ENCODE data around the gene ATP11C. TPM values are rescaled to one million over a fixed set of nuclear protein-coding genes. Genes with fewer than 3 reads are reported as not detected.
"Not testable (repeated sequence)": the region's sequence is repeated elsewhere in the genome, so short reads cannot be mapped to it uniquely, and the experiment has no call there.

Gene ATP11C
- total RNA-seq, 4 donors from 2014 or later = 16.3 to 26.6 (median 18.4) TPM

DNA sequence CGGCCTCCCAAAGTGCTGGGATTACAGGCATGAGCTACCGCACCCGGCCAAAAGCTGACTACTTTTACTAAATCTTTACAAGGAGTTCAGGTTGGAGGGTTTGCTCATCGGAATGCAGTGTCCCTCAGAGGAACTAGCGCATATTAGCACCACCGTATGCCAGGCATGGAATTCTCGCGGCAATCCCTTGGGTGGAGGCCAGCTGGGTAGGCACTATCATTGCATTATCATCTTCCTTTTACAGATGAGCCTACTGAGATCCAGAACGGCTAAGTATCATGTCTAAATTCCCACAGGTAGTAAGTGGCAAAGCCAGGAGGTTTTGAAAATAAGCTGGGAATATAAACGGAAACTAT lies 38.5 kb upstream of the ATP11C start:
- Histone ChIP-seq H3K27ac (no peak overlapping the region), H3K27me3 (no peaks in the 10 kb centered on the region), H3K9me3 (no peaks in the 10 kb centered on the region), H3K4me1 (no peaks in the 10 kb centered on the region), H3K4me3 (no peak overlapping the region), H3K36me3 (no peaks in the 10 kb centered on the region)
- TF ChIP-seq POLR2AphosphoS5 (IDR thresholded peaks at IDR 0.05) = no peak
- no peak for TF ChIP-seq POLR2A (IDR thresholded peaks at IDR 0.05)
- TF ChIP-seq, protein P1, sequence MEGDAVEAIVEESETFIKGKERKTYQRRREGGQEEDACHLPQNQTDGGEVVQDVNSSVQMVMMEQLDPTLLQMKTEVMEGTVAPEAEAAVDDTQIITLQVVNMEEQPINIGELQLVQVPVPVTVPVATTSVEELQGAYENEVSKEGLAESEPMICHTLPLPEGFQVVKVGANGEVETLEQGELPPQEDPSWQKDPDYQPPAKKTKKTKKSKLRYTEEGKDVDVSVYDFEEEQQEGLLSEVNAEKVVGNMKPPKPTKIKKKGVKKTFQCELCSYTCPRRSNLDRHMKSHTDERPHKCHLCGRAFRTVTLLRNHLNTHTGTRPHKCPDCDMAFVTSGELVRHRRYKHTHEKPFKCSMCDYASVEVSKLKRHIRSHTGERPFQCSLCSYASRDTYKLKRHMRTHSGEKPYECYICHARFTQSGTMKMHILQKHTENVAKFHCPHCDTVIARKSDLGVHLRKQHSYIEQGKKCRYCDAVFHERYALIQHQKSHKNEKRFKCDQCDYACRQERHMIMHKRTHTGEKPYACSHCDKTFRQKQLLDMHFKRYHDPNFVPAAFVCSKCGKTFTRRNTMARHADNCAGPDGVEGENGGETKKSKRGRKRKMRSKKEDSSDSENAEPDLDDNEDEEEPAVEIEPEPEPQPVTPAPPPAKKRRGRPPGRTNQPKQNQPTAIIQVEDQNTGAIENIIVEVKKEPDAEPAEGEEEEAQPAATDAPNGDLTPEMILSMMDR (IDR thresholded peaks at IDR 0.05) = no peak
- TF ChIP-seq EP300 (IDR thresholded peaks at IDR 0.05) = no peak
- 50% methylated on average over 10 of the region's 10 CpGs for WGBS
- no peak for DNase-seq (ENCODE audit: low spot score in 2 of 2)

- Histone ChIP-seq H3K4me3 (no peak overlapping the region), H3K27me3 (no peaks in the 10 kb centered on the region), H3K9me3 (no peaks in the 10 kb centered on the region), H3K36me3 (no peaks in the 10 kb centered on the region), H3K4me1 (no peaks in the 10 kb centered on the region), H3K27ac (no peak overlapping the region)
- TF ChIP-seq POLR2AphosphoS5 (IDR thresholded peaks at IDR 0.05) = no peak
- 81% methylated on average over 2 of the region's 2 CpGs for WGBS
- no peak for DNase-seq (ENCODE audit: low spot score in 2 of 2)
Measured at GRCh38 chrX:139969286-139969685, 36.4 kb upstream of the ATP11C start.

DNA sequence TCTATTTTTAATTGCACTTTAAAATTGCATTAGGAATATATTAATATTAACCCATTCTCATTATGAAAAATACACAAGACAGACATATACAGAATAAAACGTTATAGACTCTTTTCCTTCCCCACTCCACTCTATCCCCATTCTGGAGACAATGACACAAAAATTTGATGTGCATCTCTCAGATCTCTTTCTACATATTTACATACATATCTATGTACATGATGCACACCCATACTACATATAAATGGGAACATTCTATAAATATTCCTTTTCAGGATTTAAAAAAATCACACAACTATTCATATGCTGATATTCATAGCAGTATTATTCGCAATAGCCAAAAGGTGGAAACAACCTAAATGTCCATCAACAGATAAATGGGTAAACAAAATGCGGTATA lies 34.9 kb upstream of the ATP11C start:
- no peaks in the 10 kb centered on the region for H3K9me3 ChIP-seq
- WGBS = 63% methylated on average over 3 of the region's 3 CpGs
- H3K4me3 ChIP-seq = no peak overlapping the region
- H3K4me1 ChIP-seq = no peaks in the 10 kb centered on the region
- H3K27me3 ChIP-seq = no peaks in the 10 kb centered on the region
- H3K27ac ChIP-seq = no peak overlapping the region
- no peak for DNase-seq (ENCODE audit: low spot score in 2 of 2)
- TF ChIP-seq POLR2AphosphoS5 (IDR thresholded peaks at IDR 0.05) (no peak), POLR2A (IDR thresholded peaks at IDR 0.05) (no peak), EP300 (IDR thresholded peaks at IDR 0.05) (no peak)
- TF ChIP-seq, protein P1 (IDR thresholded peaks at IDR 0.05) = no peak
- H3K36me3 ChIP-seq = no peaks in the 10 kb centered on the region

- H3K9me3 ChIP-seq = no peaks in the 10 kb centered on the region
- H3K4me1 ChIP-seq = no peaks in the 10 kb centered on the region
- TF ChIP-seq EP300 (IDR thresholded peaks at IDR 0.05) = no peak
- TF ChIP-seq, protein P1 (IDR thresholded peaks at IDR 0.05) = no peak
- no peak for TF ChIP-seq POLR2A (IDR thresholded peaks at IDR 0.05)
- no peak for TF ChIP-seq POLR2AphosphoS5 (IDR thresholded peaks at IDR 0.05)
- no peak overlapping the region for H3K27ac ChIP-seq
- H3K27me3 ChIP-seq = no peaks in the 10 kb centered on the region
- no peak overlapping the region for H3K4me3 ChIP-seq
- no peaks in the 10 kb centered on the region for H3K36me3 ChIP-seq
- no peak for DNase-seq (ENCODE audit: low spot score in 2 of 2)
- WGBS = 55% methylated on average over 4 of the region's 4 CpGs
Measured at GRCh38 chrX:139967300-139967699, 34.4 kb upstream of the ATP11C start.

DNA sequence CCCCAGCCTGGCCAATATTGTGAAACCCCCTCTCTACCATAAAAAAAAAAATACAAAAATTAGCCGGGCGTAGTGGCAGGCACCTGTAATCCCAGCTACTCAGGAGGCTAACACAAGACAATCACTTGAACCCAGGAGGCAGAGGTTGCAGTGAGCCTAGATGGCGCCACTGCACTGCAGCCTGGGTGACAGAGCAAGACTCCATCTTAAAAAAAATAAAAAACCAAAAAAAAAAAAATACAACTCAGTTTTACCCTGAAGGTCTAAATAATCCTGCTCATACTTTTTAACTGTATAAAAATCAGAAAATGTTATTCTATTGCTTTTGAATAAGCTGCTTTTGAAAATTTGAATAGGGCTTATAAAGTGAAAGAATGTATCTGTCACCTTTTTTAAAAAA lies 33.3 kb upstream of the ATP11C start:
- not testable (repeated sequence) for H3K27me3 ChIP-seq; H3K9me3 ChIP-seq; H3K4me3 ChIP-seq; H3K36me3 ChIP-seq; H3K4me1 ChIP-seq; DNase-seq (ENCODE audit: low spot score in 2 of 2); H3K27ac ChIP-seq
- 69% methylated on average over 3 of the region's 3 CpGs for WGBS

DNA sequence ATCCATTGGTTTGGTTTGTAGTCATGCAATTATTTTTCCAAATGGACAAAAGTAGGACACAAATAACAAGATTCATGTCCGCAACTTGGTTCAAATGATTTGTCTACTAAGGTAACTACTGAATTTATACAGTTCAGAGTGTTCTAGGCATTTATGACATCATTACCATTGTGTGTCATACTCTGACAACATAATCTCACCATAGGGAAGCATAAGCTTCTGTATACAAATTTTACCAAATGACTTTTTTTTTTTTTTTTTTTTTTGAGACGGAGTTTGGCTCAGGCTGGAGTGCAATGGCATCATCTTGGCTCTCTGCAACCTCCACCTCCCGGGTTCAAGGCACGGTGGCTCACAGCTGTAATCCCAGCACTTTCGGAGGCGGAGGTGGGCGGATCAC lies 32.6 kb upstream of the ATP11C start, which contains the start of gene CXorf66:
Gene CXorf66, minus strand, starts transcription at position 101 of the 400 bp plus-strand sequence. Its CDS starts 25 bp downstream, at position 76.
- Histone ChIP-seq H3K36me3 (no peaks in the 10 kb centered on the region), H3K27me3 (no peaks in the 10 kb centered on the region), H3K9me3 (no peaks in the 10 kb centered on the region), H3K4me3 (no peak within 1 kb of the TSS), H3K27ac (no peak within 1 kb of the TSS), H3K4me1 (no peaks in the 10 kb centered on the region)
- DNase-seq (ENCODE audit: low spot score in 2 of 2) = no peak
- TF ChIP-seq, protein P1 (IDR thresholded peaks at IDR 0.05) = no peak
- 82% methylated on average over 7 of the region's 7 CpGs for WGBS

- not testable (repeated sequence) for H3K9me3 ChIP-seq; H3K27me3 ChIP-seq; DNase-seq (ENCODE audit: low spot score in 2 of 2); H3K36me3 ChIP-seq; H3K27ac ChIP-seq; H3K4me3 ChIP-seq; H3K4me1 ChIP-seq
- 40% methylated on average over 2 of the region's 2 CpGs for WGBS
Measured at GRCh38 chrX:139961091-139961490, 28.2 kb upstream of the ATP11C start.
